ENCODE data around the gene SYNGAP1. TPM values are rescaled to one million over a fixed set of nuclear protein-coding genes. Genes with fewer than 3 reads are reported as not detected.

Gene SYNGAP1
- total and polyA plus RNA-seq, 2 of the 4 experiments (the other 2 are of a cell fraction), result 1.4 to 17.0 TPM

GRCh38 chr6:33492093-33492492, 72.2 kb downstream of the SYNGAP1 start:
- Histone ChIP-seq H2BK5ac (ENCODE audit: low read depth, low read length, poor library complexity, severe bottlenecking) (no peak overlapping the region), H2AK5ac (ENCODE audit: low read depth, low read length) (no peak overlapping the region), H3K79me1 (ENCODE audit: low read depth in 1 of 2, low read length in 2 of 2) (no peaks in the 10 kb centered on the region), H3K4ac (ENCODE audit: low read depth, low read length) (no peak overlapping the region), H3K14ac (replicated peaks; ENCODE audit: low read depth, low read length) (no peak overlapping the region), H4K20me1 (ENCODE audit: insufficient read depth, low read length) (no peaks in the 10 kb centered on the region), H2BK20ac (ENCODE audit: low read depth, low read length) (no peak overlapping the region), H3K4me3 (ENCODE audit: insufficient read depth, low read depth, low read length) (no peak overlapping the region), H3K4me2 (ENCODE audit: low read depth, low read length) (no peak overlapping the region), H3K27me3 (ENCODE audit: control insufficient read depth, insufficient read depth, low read length) (peaks cover 13% of the 10 kb centered on the region), H3K9me1 (ENCODE audit: insufficient read depth, low read length) (no peaks in the 10 kb centered on the region), H3K36me3 (ENCODE audit: control insufficient read depth, insufficient read depth, low read length) (no peaks in the 10 kb centered on the region), H2AFZ (replicated peaks; ENCODE audit: low read length, poor library complexity) (no peak overlapping the region), H3K23ac (ENCODE audit: low read depth, low read length) (no peak overlapping the region), H2BK15ac (ENCODE audit: low read depth, low read length) (no peak overlapping the region), H3K9me3 (ENCODE audit: control insufficient read depth, insufficient read depth, low read length) (no peaks in the 10 kb centered on the region), H3K18ac (ENCODE audit: low read depth, low read length) (no peak overlapping the region), H3K9ac (ENCODE audit: low read depth, low read length) (no peak overlapping the region), H3K27ac (ENCODE audit: insufficient read depth, low read length) (no peak overlapping the region), H3K4me1 (ENCODE audit: control insufficient read depth, insufficient read depth, low read length) (no peaks in the 10 kb centered on the region), H2AK9ac (replicated peaks; ENCODE audit: low read depth, low read length, poor library complexity) (no peak overlapping the region), H4K91ac (ENCODE audit: insufficient read depth, low read depth, low read length) (no peak overlapping the region), H4K8ac (ENCODE audit: low read depth in 2 of 2, low read length in 2 of 2) (no peak overlapping the region), H3K56ac (ENCODE audit: extremely low read depth, insufficient read depth, low read length) (no peak overlapping the region), H4K5ac (ENCODE audit: low read depth, low read length) (no peak overlapping the region), H2BK120ac (ENCODE audit: low read depth, low read length) (no peak overlapping the region)
- no TSS peak for BruUV-seq (replicated peaks)
- WGBS, 2 experiments (ENCODE audit: extremely low coverage in 2 of 2, insufficient read length in 1 of 2), result 0% methylated on average over 1 of the region's 4 CpGs; no CpG with 5 or more reads in 1 of the 2 experiments
- ATAC-seq (ENCODE audit: low read depth) (no peak), DNase-seq (no peak)
- CTCF ChIA-PET, result no interaction called here
- TF ChIP-seq, protein P1, sequence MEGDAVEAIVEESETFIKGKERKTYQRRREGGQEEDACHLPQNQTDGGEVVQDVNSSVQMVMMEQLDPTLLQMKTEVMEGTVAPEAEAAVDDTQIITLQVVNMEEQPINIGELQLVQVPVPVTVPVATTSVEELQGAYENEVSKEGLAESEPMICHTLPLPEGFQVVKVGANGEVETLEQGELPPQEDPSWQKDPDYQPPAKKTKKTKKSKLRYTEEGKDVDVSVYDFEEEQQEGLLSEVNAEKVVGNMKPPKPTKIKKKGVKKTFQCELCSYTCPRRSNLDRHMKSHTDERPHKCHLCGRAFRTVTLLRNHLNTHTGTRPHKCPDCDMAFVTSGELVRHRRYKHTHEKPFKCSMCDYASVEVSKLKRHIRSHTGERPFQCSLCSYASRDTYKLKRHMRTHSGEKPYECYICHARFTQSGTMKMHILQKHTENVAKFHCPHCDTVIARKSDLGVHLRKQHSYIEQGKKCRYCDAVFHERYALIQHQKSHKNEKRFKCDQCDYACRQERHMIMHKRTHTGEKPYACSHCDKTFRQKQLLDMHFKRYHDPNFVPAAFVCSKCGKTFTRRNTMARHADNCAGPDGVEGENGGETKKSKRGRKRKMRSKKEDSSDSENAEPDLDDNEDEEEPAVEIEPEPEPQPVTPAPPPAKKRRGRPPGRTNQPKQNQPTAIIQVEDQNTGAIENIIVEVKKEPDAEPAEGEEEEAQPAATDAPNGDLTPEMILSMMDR (conservative IDR thresholded peaks at IDR 0.05; ENCODE audit: low read depth, low read length), result no peak
- TF ChIP-seq ELK1 (IDR thresholded peaks at IDR 0.05; ENCODE audit: borderline replicate concordance, low read depth, low read length) (no peak), MXI1 (IDR thresholded peaks at IDR 0.05; ENCODE audit: borderline replicate concordance, low read depth, low read length) (no peak), RCOR1 (IDR thresholded peaks at IDR 0.05; ENCODE audit: insufficient replicate concordance, low read length) (no peak), SMC3 (IDR thresholded peaks at IDR 0.05; ENCODE audit: low read depth, low read length) (no peak), CEBPB (IDR thresholded peaks at IDR 0.05; ENCODE audit: low read depth, low read length) (no peak)
- intact Hi-C loops (cut with micrococcal nuclease), result no loop called here
- POLR2A ChIA-PET (ENCODE audit: unreplicated experiment), result interaction anchor here (0.7 kb wide), 1 partner anchor 28 kb away, joined by 3 read pairs; no protein-coding TSS in a partner anchor
- dilution Hi-C loops (cut with HindIII; ENCODE audit: low sequenced_read_pairs, unreplicated experiment), result no loop called here
- in situ Hi-C loops (cut with MboI; ENCODE audit: low sequenced_read_pairs), result no loop called here
